DOHH2 (cell line): ENCODE measurements around the gene BMP6.

Source experiments
- CTCF ChIP-seq: fragments of 200-600 bp; sonication (generic); IDR thresholded peaks from one replicate; pipeline ENCODE4 v1.5.1; 2014; ENCODE audit warnings: antibody characterized with exemption, mild to moderate bottlenecking, low read depth, low read length; ENCODE audit not compliant: poor library complexity, severe bottlenecking
- EZH2phosphoT487 ChIP-seq: fragments of 200-600 bp; sonication (generic); IDR thresholded peaks from 2 replicates; pipeline ENCODE4 v1.6.1; 2017; ENCODE audit warnings: borderline replicate concordance, mild to moderate bottlenecking, antibody characterized with exemption, low read length, moderate library complexity, mixed read lengths

- TF ChIP-seq CTCF (no peak), EZH2phosphoT487 (no peak)
Observed at GRCh38 chr6:7761051-7761450, 35.2 kb downstream of the BMP6 start.
